ENCODE measurements around the gene PPP1CA.

The PPP1CA gene

GRCh38 chr11:67354075-67355022 lies 47.3 kb downstream of the PPP1CA start:
- DNase-seq, result peak in 1 of 56 donors; percentile 26

GRCh38 chr11:67353317-67354074 lies 48.2 kb downstream of the PPP1CA start, which contains the start of gene POLD4:
POLD4 (minus strand) TSS chr11:67353546; CDS start chr11:67353399, 147 bp downstream.
- peak; percentile 65 to 99 (median 95) for DNase-seq

GRCh38 chr11:67352546-67353316 lies 48.9 kb downstream of the PPP1CA start:
- peak in 1 of 56 donors; percentile 54 for DNase-seq

- peak in 17 of 56 donors; percentile 21 to 56 (median 32) for DNase-seq
Observed at GRCh38 chr11:67351275-67352005, 50.2 kb downstream of the PPP1CA start.

GRCh38 chr11:67349928-67350465 lies 51.7 kb downstream of the PPP1CA start:
- DNase-seq, result no peak

- DNase-seq, result no peak
Observed at GRCh38 chr11:67349457-67349856, 52.2 kb downstream of the PPP1CA start.

- DNase-seq, result no peak
Observed at GRCh38 chr11:67349036-67349435, 52.6 kb downstream of the PPP1CA start.
